ENCODE data around the gene LRRC74A.

DNA sequence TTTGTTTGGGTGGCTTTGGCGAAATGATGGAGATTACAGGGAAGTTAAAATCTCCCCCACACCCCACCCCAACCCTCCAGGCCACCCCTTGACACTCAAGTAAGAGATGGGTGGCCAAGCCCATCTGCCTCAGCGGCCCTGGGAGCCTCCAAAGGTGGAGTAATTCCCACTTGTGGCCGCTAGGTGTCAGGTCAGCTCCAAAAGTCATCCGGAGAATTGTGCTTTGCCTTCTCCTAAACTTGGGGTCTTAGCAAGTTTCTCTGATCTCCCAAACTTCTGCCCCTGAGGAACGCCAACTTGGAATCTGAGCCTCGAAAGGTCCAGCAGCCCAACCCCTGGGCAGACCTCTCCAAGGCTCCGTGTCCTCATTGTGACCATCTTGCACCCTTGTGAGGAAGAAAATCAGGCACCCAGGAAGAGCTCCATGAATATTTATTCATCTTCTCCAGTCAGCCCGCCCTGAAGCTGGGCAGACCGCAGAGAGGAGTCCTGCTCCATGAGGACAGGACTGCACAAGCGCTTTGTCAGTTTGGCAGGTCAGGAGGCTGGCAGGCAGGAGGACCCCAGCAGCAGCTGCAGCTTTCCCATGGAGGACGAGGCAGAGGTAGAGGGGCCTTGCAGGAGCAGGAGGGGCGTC, 46.7 kb downstream of the LRRC74A start:
- TF ChIP-seq, protein P1, sequence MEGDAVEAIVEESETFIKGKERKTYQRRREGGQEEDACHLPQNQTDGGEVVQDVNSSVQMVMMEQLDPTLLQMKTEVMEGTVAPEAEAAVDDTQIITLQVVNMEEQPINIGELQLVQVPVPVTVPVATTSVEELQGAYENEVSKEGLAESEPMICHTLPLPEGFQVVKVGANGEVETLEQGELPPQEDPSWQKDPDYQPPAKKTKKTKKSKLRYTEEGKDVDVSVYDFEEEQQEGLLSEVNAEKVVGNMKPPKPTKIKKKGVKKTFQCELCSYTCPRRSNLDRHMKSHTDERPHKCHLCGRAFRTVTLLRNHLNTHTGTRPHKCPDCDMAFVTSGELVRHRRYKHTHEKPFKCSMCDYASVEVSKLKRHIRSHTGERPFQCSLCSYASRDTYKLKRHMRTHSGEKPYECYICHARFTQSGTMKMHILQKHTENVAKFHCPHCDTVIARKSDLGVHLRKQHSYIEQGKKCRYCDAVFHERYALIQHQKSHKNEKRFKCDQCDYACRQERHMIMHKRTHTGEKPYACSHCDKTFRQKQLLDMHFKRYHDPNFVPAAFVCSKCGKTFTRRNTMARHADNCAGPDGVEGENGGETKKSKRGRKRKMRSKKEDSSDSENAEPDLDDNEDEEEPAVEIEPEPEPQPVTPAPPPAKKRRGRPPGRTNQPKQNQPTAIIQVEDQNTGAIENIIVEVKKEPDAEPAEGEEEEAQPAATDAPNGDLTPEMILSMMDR (IDR thresholded peaks at IDR 0.05): peak; percentile 83 to 88
- TF ChIP-seq POLR2AphosphoS5 (IDR thresholded peaks at IDR 0.05): no peak
